ENCODE results near the gene ATR. TPM values are rescaled to one million over a fixed set of nuclear protein-coding genes. Genes with fewer than 3 reads are reported as not detected.
A peak's percentile ranks its signal among the peaks of the same experiment; 100 is the strongest.

The ATR gene
- total and polyA plus RNA-seq, 9 of the 15 experiments (the other 6 are each of a cell fraction or from before 2014, with no cell fraction given), result 18.0 to 37.8 (median 23.2) TPM

DNA sequence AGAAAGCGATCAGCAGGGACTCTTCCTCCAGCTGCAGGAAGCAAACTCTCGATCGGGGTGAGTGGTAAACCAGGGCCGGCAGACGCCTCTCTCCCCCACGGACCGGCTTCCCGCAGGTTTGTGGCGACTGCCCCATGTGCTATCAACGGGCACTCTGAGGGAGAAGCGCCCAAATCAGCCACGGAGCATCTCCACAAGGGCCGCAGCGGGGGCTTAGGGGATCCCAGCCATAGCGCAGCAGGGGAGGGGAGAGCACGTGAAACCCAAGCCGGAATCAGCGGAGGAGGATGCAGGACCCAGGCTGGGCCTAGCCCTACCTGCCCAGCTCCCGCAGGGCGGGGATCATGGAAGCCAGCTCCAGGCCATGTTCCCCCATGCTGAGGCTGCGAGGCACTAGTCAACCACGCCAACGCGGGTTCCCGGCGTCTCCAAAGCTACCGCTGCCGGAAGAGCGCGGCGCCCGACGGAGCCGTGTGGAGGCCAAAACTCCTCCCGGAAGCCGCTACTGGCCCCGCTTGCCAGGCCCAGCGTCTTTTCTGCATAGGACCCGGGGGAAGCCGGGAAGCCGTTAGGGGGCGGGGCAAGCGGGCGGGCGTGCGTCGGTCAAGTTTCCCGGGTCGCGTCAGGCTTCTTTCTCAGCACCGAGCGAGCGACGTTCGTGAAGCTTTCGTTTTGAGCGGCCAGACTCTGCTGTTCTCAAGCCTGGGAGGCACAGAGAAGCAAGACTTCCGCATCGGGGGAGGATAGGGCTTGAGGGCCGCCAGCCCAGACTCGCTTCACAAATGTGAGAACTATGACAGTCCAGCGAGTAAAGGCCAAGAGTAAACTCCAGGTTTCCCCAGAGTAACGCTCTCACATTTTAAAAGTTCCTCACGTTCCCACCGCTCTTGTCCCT is at the start of gene ATR (continued):
- TF ChIP-seq, protein P1, sequence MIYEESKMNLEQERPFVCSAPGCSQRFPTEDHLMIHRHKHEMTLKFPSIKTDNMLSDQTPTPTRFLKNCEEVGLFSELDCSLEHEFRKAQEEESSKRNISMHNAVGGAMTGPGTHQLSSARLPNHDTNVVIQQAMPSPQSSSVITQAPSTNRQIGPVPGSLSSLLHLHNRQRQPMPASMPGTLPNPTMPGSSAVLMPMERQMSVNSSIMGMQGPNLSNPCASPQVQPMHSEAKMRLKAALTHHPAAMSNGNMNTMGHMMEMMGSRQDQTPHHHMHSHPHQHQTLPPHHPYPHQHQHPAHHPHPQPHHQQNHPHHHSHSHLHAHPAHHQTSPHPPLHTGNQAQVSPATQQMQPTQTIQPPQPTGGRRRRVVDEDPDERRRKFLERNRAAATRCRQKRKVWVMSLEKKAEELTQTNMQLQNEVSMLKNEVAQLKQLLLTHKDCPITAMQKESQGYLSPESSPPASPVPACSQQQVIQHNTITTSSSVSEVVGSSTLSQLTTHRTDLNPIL (CRISPR knock-in tag; IDR thresholded peaks at IDR 0.05), result no peak
- TF ChIP-seq, protein P2, sequence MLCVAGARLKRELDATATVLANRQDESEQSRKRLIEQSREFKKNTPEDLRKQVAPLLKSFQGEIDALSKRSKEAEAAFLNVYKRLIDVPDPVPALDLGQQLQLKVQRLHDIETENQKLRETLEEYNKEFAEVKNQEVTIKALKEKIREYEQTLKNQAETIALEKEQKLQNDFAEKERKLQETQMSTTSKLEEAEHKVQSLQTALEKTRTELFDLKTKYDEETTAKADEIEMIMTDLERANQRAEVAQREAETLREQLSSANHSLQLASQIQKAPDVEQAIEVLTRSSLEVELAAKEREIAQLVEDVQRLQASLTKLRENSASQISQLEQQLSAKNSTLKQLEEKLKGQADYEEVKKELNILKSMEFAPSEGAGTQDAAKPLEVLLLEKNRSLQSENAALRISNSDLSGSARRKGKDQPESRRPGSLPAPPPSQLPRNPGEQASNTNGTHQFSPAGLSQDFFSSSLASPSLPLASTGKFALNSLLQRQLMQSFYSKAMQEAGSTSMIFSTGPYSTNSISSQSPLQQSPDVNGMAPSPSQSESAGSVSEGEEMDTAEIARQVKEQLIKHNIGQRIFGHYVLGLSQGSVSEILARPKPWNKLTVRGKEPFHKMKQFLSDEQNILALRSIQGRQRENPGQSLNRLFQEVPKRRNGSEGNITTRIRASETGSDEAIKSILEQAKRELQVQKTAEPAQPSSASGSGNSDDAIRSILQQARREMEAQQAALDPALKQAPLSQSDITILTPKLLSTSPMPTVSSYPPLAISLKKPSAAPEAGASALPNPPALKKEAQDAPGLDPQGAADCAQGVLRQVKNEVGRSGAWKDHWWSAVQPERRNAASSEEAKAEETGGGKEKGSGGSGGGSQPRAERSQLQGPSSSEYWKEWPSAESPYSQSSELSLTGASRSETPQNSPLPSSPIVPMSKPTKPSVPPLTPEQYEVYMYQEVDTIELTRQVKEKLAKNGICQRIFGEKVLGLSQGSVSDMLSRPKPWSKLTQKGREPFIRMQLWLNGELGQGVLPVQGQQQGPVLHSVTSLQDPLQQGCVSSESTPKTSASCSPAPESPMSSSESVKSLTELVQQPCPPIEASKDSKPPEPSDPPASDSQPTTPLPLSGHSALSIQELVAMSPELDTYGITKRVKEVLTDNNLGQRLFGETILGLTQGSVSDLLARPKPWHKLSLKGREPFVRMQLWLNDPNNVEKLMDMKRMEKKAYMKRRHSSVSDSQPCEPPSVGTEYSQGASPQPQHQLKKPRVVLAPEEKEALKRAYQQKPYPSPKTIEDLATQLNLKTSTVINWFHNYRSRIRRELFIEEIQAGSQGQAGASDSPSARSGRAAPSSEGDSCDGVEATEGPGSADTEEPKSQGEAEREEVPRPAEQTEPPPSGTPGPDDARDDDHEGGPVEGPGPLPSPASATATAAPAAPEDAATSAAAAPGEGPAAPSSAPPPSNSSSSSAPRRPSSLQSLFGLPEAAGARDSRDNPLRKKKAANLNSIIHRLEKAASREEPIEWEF (CRISPR knock-in tag; IDR thresholded peaks at IDR 0.05), result no peak
- no peak for TF ChIP-seq ARHGAP35 (IDR thresholded peaks at IDR 0.05; ENCODE audit: partially characterized antibody)
- no peak for TF ChIP-seq MCM7 (IDR thresholded peaks at IDR 0.05)
- TF ChIP-seq, protein P3, sequence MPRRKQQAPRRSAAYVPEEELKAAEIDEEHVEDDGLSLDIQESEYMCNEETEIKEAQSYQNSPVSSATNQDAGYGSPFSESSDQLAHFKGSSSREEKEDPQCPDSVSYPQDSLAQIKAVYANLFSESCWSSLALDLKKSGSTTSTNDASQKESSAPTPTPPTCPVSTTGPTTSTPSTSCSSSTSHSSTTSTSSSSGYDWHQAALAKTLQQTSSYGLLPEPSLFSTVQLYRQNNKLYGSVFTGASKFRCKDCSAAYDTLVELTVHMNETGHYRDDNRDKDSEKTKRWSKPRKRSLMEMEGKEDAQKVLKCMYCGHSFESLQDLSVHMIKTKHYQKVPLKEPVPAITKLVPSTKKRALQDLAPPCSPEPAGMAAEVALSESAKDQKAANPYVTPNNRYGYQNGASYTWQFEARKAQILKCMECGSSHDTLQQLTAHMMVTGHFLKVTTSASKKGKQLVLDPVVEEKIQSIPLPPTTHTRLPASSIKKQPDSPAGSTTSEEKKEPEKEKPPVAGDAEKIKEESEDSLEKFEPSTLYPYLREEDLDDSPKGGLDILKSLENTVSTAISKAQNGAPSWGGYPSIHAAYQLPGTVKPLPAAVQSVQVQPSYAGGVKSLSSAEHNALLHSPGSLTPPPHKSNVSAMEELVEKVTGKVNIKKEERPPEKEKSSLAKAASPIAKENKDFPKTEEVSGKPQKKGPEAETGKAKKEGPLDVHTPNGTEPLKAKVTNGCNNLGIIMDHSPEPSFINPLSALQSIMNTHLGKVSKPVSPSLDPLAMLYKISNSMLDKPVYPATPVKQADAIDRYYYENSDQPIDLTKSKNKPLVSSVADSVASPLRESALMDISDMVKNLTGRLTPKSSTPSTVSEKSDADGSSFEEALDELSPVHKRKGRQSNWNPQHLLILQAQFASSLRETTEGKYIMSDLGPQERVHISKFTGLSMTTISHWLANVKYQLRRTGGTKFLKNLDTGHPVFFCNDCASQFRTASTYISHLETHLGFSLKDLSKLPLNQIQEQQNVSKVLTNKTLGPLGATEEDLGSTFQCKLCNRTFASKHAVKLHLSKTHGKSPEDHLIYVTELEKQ (CRISPR knock-in tag; IDR thresholded peaks at IDR 0.05), result no peak
- TF ChIP-seq, protein P4, sequence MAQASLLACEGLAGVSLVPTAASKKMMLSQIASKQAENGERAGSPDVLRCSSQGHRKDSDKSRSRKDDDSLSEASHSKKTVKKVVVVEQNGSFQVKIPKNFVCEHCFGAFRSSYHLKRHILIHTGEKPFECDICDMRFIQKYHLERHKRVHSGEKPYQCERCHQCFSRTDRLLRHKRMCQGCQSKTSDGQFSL (CRISPR knock-in tag; IDR thresholded peaks at IDR 0.05), result peak; percentile 89
- TF ChIP-seq, protein P4 (tag; IDR thresholded peaks at IDR 0.05), result no peak
- TF ChIP-seq OTX1 (CRISPR knock-in tag; IDR thresholded peaks at IDR 0.05), result no peak
- no peak for TF ChIP-seq ATF1 (CRISPR knock-in tag; IDR thresholded peaks at IDR 0.05)
- peak; percentile 92 for TF ChIP-seq ATF1 (tag; IDR thresholded peaks at IDR 0.05)
- TF ChIP-seq SMARCA4 (IDR thresholded peaks at IDR 0.05), result no peak
- TF ChIP-seq ZZZ3 (IDR thresholded peaks at IDR 0.05), result 0 out of 2 replicates have a peak, but pooled peaks have one; percentile 41
- TF ChIP-seq ARNT (IDR thresholded peaks at IDR 0.05), result peak in 1 of 2 experiments; percentile 53; a peak in 1 of 4 replicates
- TF ChIP-seq TRIM24 (IDR thresholded peaks at IDR 0.05), result peak in 1 of 2 experiments; percentile 84; a peak in 2 of 4 replicates
- TF ChIP-seq, protein P5, sequence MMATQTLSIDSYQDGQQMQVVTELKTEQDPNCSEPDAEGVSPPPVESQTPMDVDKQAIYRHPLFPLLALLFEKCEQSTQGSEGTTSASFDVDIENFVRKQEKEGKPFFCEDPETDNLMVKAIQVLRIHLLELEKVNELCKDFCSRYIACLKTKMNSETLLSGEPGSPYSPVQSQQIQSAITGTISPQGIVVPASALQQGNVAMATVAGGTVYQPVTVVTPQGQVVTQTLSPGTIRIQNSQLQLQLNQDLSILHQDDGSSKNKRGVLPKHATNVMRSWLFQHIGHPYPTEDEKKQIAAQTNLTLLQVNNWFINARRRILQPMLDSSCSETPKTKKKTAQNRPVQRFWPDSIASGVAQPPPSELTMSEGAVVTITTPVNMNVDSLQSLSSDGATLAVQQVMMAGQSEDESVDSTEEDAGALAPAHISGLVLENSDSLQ (IDR thresholded peaks at IDR 0.05), result peak; percentile 90
- TF ChIP-seq XRCC3 (IDR thresholded peaks at IDR 0.05), result no peak
